Hippocampal formation (tissue), 2 donors: Measurements from ENCODE around the gene IGBP1.
"Not testable (repeated sequence)": the region's sequence is repeated elsewhere in the genome, so short reads cannot be mapped to it uniquely, and the experiment has no call there.

Experiments
- DNase-seq, 2 donors: peaks; one replicate each; lab custom pipeline; 2025; lab: John Stamatoyannopoulos, UW

IGBP1 gene

DNA sequence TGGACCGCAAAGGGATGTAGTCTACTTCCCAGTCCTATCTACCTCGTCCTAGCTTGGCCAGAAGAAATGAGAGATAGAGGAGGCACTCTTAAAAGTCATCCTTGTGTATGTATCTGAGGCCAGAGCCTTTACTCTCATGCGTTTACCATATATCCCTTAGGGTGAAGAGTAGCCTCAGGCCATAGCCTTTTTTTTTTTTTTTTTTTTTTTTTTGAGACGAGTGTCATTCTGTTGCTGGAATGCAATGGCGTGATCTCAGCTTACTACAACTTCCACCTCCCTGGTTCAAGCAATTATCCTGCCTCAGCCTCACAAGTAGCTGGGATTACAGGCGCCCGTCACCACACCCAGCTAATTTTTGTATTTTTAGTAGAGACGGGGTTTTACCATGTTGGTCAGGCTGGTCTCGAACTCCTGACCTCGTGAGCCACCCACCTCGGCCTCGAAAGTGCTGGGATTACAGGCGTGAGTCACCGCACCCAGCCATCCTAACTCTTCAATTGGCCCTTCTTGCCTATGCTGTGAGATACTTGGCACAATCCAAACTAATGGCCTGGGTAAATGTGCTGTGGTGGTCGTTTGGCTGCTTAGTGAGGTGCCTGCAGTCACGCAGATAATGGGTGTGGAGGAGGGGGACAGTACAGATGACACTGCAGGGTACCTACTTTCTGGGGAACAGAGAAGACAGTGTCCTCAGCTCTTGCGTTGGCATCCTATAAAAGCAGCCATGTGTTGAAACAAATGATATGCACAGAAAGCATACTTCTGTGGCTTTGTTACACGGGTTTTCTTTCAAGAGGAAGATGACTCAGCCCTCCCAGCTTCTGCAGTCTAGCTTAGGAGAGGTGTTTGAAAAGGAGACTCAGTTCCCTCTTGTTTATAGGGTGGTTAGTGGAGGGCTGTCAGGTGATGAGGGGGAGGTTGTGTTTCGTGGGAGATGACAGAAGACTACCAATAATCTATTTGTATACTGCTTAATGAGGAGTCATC, 33.6 kb downstream of the IGBP1 start:
- peak in 1 of 2 donors; percentile 2 for DNase-seq

DNA sequence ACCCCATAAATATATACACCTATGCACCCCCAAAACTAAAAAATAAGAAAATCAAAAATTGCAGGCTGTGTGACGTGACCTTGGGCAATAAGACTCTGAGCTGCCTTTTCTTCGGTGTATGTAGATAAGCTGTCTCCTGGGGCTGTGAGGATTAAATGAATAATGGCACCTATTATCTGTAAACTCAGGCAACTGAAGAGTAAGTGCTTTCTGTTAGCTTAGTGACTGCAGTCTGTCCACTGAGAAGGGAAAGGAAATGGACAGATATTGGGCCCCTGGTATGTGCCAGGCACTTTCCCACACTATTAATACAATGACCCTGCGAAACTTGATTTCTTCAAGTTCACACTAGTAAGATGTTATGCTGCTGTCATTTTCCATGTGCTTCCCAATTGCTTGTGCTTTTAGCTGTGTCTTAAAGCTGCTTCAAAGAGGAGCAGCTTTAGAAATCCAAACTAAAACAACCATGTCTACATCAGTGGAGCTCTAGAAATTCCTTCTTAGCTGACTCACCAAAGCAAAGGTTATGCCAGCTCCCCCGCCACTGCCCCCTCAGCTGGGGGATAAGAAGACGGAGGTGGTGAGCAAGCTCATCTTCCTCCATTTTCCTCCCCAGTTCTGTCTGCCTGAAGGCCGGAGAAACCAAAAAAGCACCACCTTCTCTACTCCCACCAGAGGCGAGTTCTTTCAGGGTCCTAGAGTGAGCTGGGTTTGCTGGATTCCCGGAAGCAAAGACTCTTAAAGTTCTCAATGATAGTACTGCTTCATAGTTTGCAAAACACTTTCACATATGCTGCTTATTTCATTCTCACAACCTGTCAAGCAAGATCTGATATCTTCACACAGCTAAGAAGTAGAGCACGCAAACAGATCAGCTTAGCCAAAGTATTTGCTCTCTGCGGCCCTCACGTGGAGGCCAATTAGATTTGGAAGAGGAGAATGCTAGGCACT, 35.3 kb downstream of the IGBP1 start:
- DNase-seq = peak in 1 of 2 donors; percentile 28

- no peak for DNase-seq
Measured at GRCh38 chrX:70169281-70169680, 36.0 kb downstream of the IGBP1 start.

DNA sequence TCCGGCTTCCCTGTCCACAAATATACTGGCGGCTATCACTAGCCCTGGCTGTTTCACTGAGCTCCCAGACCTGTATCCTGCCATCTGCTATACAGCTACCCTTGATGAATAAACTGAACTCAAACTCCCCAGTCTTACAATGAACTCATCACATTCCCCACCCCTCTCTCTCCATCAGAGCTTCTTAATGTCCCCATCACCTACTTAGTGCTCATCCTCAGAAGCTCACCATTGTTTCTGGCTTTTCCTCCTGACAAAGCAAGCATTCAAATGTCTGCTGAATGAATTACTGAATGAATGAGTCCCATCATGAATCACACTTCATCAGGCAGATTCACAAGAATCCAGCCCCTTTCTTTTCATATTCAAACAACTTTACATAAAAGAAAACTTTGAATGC, 38.4 kb downstream of the IGBP1 start:
- no peak for DNase-seq

GRCh38 chrX:70172221-70172620, 39.0 kb downstream of the IGBP1 start:
- no peak for DNase-seq

DNA sequence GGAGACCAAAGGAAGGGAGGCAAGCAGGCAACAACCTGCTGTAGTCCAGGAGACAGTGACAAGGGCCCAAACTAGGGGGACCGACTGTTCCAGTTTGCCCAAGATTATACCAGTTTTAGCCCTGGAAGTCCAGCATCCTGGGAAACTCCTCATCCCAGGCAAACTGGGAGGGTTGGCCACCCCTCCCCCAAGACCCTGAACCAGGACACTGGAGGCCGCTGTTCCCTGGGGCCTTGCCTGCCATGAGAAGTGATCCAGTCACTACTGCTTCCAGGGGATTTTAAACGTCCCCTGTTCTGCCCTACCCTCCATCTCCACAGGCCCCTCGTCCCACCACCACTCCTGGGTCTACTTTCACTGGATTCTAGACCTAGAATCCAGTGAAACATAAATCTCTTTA, 39.7 kb downstream of the IGBP1 start:
- DNase-seq = no peak

GRCh38 chrX:70174754-70175153, 41.5 kb downstream of the IGBP1 start:
- DNase-seq = no peak

DNA sequence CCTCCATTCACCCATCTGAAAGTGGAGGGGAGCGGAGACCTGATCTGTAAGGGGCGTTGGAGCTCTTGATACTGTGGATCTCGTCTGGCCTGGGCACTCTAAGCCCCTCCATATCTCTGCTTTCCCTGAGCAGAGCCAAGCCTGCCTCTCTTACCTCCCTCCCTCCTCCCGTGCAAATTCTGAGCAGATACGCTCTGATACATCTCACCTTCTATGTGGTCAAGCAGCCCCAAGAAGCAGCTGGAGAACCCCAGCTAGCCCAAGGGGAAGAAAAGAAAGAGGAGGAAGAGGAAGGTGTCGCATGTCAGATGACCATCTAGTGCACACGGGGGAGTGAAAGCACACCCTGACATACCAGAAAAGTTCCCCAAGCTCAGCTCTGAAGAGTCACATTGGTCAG, 42.1 kb downstream of the IGBP1 start:
- no peak for DNase-seq

- DNase-seq = no peak
Measured at GRCh38 chrX:70176938-70177533, 43.8 kb downstream of the IGBP1 start, which contains the start of gene DGAT2L6. Gene DGAT2L6 (plus strand): TSS chrX:70177483. CDS start chrX:70177583, 100 bp downstream.

DNA sequence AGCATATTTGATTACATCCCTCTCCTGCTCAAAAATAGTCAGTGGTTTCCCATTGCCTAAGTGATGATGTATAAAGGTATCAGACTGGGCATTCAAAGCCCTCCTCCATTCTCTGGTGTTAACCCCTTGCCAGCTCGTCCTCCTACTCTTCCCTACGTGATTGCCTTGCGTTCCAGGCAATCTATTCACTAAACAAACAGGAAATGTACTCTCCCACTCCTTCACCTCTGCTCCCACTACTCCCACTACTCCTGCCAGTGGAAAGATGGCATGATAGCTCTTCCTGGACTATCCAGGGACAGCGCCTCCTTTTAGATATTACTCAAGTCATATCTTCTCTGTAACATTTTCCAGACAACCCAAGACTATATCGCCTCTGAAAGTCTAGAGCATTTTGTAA, 49.8 kb downstream of the IGBP1 start:
- DNase-seq = no peak

DNA sequence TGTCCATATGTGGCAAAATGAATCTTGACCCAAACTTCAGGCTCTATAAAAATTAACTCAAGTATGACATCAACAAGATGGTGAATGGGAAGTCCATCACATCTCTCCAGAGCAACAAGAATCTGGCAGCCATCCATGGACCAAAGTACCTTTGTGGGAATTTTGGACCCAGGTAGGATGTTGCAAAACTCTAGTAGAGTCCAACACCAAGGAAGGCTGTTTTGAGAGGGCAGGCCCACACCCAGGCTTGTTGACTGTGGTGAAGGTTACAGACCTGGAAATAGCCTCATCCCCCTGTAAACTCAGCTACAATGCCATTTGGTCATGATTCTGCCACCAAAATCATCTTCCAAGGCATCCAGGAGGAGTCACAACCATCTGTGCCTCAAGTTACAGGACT, 57.0 kb downstream of the IGBP1 start:
- no peak for DNase-seq

DNA sequence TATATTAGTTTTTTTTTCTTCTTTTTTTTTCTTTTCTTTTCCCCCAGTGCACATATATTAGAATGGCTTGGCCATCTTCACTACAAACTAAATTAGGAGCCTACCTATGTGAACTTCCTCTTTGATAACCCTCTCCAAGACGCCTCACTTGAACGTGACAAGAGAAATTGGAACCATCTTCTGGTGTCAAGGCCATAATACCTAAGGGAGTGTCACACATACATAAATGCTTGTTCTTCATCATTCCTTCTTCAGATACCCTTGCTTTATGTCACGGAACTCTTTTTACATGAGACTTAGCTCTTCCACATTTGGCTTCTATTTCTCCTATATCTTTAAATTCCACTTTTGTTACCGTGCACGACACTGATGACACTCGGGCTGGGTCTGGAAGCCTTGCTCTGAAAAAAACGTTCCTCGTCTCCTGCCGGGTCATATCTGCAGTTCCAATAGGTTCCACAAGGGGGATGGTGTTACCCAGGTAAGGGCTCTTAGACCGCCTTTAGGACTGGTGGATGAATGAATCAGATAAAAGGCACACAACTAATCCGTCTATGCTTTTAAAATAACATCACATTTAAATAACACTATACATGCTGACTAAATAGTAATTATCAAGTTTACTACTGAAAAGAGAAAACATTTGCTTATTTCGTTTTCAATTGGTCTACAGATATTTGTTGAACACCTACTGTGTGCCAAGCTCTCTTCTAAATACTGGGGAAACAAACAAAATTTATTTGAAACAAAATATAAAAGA, 63.9 kb downstream of the IGBP1 start:
- DNase-seq = peak in 1 of 2 donors; percentile 0

DNA sequence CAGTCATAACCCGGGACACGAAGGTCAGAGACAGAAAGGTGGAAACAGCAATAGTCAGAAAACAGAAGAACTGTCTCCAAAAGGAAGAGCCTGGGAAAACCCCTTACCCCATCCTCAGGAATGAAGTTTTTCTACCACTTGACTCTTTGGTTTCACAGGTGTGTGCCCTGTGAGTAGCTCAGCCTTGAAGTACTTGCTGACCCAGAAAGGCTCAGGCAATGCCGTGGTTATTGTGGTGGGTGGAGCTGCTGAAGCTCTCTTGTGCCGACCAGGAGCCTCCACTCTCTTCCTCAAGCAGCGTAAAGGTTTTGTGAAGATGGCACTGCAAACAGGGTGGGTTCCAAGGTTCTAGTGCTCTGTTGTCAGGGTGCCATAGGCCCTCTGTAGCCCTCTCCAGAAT, 68.5 kb downstream of the IGBP1 start:
- DNase-seq = no peak

DNA sequence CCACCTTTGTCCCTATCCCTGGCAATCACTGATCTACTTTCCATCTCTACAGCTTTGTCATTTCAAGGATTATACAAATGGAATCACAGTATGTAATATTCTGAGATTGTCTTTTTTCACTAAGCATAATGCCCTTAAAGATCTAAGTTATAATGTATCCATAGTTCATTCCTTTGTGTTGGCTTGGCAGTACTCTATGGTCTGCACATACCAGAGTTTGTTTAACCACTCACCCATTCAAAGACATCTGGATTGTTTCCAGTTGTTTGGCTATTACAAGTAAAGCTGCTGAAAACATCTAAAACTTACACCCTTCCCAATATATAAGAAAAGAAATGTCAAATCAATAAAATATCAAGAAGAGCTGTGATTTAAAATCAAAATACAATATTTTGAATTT, 75.2 kb downstream of the IGBP1 start:
- DNase-seq = no peak

DNA sequence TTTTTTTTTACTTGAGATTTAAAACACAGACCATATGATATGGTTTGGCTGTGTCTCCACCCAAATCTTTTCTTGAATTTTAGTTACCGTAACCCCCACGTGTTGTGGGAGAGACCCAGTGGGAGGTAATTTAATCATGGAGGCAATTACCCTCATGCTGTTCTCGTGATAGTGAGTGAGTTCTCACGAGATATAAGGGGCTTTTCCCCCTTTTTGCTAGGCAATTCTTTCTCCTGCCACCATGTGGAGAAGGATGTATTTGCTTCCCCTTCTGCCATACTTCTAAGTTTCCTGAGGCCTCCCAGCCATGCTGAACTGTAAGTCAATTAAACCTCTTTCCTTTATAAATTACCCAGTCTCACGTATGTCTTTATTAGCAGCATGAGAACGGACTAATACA, 76.3 kb downstream of the IGBP1 start:
- not testable (repeated sequence) for DNase-seq
